Ascending aorta (tissue), 2 donors: ENCODE data around the gene SLC38A9. TPM values are rescaled to one million over a fixed set of nuclear protein-coding genes. Genes with fewer than 3 reads are reported as not detected.
"Not testable (repeated sequence)": the region's sequence is repeated elsewhere in the genome, so short reads cannot be mapped to it uniquely, and the experiment has no call there.

Source experiments
- DNase-seq, 2 donors: peaks; one replicate each; pipeline ENCODE4 v3.0.0-alpha.2; 2019; ENCODE audit warnings: low spot score in 2 of 2
- H3K27ac ChIP-seq, 2 donors: fragments of 200-600 bp; sonication (generic); one replicate each; pipeline ENCODE4 v1.5.1; 2016 to 2017; ENCODE audit warnings: mild to moderate bottlenecking in 1 of 2
- H3K27me3 ChIP-seq: fragments of 200-600 bp; sonication (generic); one replicate; pipeline ENCODE4 v1.5.1; 2017
- H3K36me3 ChIP-seq, 2 donors: fragments of 200-600 bp; sonication (generic); one replicate each; pipeline ENCODE4 v1.5.1; 2016
- H3K4me1 ChIP-seq, 2 donors: fragments of 200-600 bp; sonication (generic); one replicate each; pipeline ENCODE4 v1.5.1; 2016 to 2017; ENCODE audit warnings: mild to moderate bottlenecking in 1 of 2
- H3K4me3 ChIP-seq, 2 donors: fragments of 200-600 bp; sonication (generic); one replicate each; pipeline ENCODE4 v1.5.1; 2016 to 2017; ENCODE audit warnings: mild to moderate bottlenecking in 1 of 2
- H3K9me3 ChIP-seq, 2 donors: fragments of 200-600 bp; sonication (generic); one replicate each; pipeline ENCODE4 v1.5.1; 2016
- intact Hi-C: fragments of 100-400 bp; cut with DNase I; formaldehyde crosslinking; loops from one replicate; pipeline ENCODE4 v1.15.1; 2023
- total RNA-seq: library from RNA; depleted of rRNA; stranded (reverse); fragments of >200 nt; gene quantifications from one replicate; pipeline ENCODE4 v1.1.0, GENCODE V29; 2016
- TF ChIP-seq, protein P1 (sequence below), 3 experiments: fragments of 200-600 bp in 2 of 3; fragments of 450-650 bp in 1 of 3; sonication (generic) in 2 of 3; IDR thresholded peaks; one replicate each; pipeline ENCODE4 v1.5.1; 2016 to 2019; ENCODE audit warnings: antibody characterized with exemption in 3 of 3, mild to moderate bottlenecking in 1 of 3, moderate library complexity in 1 of 3

Gene SLC38A9, protein sequence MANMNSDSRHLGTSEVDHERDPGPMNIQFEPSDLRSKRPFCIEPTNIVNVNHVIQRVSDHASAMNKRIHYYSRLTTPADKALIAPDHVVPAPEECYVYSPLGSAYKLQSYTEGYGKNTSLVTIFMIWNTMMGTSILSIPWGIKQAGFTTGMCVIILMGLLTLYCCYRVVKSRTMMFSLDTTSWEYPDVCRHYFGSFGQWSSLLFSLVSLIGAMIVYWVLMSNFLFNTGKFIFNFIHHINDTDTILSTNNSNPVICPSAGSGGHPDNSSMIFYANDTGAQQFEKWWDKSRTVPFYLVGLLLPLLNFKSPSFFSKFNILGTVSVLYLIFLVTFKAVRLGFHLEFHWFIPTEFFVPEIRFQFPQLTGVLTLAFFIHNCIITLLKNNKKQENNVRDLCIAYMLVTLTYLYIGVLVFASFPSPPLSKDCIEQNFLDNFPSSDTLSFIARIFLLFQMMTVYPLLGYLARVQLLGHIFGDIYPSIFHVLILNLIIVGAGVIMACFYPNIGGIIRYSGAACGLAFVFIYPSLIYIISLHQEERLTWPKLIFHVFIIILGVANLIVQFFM
- 1.8 TPM for total RNA-seq

DNA sequence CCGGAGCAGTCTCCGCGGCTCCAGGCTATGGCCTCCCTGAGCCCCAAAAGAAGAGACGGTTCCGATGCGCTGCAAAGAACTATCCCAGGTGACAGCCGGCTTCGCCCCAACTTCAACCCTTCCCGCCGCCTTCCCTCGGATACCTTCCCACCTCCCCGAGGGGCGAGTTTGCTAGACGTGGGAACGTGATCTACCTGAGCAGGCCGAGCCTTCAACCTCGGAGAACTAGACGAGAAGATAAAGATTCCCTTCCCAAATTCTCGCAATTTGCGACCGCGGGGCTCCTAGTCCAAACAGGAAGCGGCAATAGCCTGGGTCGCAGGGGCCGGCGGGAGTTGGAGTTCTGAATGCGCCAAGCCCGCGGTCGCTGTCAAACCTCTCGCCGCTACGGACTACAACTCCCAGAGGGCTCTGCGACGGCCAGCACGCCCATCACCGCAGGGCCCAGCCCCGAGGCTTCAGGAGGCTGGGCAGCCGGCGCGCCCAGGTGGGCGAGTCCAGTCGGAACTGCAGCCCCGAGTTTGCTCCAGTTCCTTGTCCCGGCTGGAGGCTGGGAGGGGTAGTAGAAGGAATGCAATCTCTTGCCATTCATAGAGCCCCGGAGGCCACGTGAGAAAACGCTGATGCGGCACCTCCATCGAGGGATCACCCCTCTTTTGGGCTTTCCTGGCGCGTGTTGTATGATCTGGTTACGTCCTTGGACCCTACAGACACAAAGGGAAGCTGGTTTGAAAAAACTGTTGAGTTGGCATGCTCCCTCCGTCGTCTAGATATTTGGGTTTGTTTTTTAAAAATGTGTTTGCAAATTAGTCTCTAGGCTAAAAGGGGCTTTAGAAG lies at the start of gene SLC38A9:
Gene SLC38A9, minus strand, starts transcription at position 302 of the 837 bp plus-strand sequence. CDS start 14,366 bp downstream, outside the sequence.
- Histone ChIP-seq H3K4me3 (peak within 1 kb of the TSS; percentile 59 to 94), H3K9me3 (peaks cover 0 to 3% of the 10 kb centered on the region in 2 donors), H3K27me3 (no peaks in the 10 kb centered on the region), H3K27ac (peak within 1 kb of the TSS; percentile 35 to 37), H3K4me1 (peaks cover 4 to 7% of the 10 kb centered on the region in 2 donors), H3K36me3 (peaks cover 0 to 8% of the 10 kb centered on the region in 2 donors)
- intact Hi-C loops = loop anchor here (5.0 to 10.0 kb wide), 3 partner anchors 485 to 540 kb away; partner anchors contain the start of genes CDC20B and MCIDAS
- TF ChIP-seq, protein P1, sequence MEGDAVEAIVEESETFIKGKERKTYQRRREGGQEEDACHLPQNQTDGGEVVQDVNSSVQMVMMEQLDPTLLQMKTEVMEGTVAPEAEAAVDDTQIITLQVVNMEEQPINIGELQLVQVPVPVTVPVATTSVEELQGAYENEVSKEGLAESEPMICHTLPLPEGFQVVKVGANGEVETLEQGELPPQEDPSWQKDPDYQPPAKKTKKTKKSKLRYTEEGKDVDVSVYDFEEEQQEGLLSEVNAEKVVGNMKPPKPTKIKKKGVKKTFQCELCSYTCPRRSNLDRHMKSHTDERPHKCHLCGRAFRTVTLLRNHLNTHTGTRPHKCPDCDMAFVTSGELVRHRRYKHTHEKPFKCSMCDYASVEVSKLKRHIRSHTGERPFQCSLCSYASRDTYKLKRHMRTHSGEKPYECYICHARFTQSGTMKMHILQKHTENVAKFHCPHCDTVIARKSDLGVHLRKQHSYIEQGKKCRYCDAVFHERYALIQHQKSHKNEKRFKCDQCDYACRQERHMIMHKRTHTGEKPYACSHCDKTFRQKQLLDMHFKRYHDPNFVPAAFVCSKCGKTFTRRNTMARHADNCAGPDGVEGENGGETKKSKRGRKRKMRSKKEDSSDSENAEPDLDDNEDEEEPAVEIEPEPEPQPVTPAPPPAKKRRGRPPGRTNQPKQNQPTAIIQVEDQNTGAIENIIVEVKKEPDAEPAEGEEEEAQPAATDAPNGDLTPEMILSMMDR (IDR thresholded peaks at IDR 0.05) = no peak
- peak; percentile 72 to 97 for DNase-seq

DNA sequence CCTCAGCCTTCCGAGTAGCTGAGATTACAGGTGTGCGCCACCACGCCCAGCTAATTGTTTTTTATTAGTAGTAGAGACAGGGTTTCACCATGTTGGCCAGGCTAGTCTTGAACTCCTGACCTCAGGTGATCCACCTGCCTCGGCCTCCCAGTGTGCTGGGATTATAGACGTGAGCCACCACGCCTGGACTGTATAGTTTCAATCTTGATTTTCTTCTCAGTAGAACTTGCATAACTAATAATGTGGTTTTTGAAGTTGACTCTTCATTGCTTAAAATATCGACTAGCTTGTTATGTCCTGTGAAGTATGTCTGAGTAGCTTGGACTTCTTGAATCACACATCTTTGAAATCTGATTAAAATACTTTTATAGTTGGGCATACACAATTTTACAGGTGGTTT lies 49.6 kb upstream of the SLC38A9 start:
- DNase-seq, H3K27me3 ChIP-seq, H3K9me3 ChIP-seq, H3K36me3 ChIP-seq, H3K4me1 ChIP-seq, H3K27ac ChIP-seq, intact Hi-C loops, H3K4me3 ChIP-seq: not testable (repeated sequence)

DNA sequence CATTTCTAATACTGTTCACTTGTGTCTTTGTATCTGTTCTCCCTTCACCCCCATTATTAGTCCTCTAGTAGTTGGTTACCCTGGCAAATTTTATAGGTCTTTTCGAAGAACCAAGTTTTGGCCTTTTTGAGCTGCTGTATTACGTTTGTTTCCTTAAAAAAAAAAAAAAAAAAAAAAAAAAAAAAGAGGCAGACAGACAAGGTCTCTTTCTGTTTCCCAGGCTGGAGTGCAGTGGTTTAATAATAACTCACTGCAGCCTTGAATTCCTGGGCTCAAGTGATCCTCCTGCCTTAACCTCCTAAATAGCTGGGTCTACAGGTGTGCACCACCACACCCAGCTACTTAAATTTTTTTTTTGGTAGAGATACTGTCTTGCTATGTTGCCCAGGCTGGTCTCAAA lies 46.6 kb upstream of the SLC38A9 start:
- Histone ChIP-seq H3K4me1 (no peaks in the 10 kb centered on the region), H3K27ac (no peak overlapping the region), H3K4me3 (no peak overlapping the region), H3K36me3 (no peaks in the 10 kb centered on the region), H3K27me3 (no peaks in the 10 kb centered on the region), H3K9me3 (no peaks in the 10 kb centered on the region)
- TF ChIP-seq, protein P1 (IDR thresholded peaks at IDR 0.05) = no peak
- no peak for DNase-seq
- intact Hi-C loops = no loop called here

DNA sequence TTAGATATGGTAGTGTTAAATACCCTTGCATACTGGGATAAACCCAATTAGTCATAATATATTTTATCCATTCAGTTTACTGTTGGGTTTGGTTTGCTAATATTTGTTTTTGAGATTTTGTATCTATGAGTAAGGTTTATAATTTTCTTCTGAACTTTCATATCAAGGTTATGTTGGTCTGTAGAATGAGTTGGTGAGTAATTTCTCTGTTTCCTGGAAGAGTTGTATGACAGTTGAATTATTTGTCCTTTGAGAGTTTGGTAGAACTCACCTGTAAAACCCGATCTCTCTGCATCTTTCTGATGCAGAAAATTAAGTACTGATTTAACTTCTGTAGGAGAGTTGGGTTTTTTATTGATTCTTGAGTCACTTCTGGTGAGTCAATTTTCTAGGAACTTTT lies 46.1 kb upstream of the SLC38A9 start:
- TF ChIP-seq, protein P1 (IDR thresholded peaks at IDR 0.05) = no peak
- no peak for DNase-seq
- Histone ChIP-seq H3K27ac (no peak overlapping the region), H3K4me1 (no peaks in the 10 kb centered on the region), H3K4me3 (no peak overlapping the region), H3K36me3 (no peaks in the 10 kb centered on the region), H3K27me3 (no peaks in the 10 kb centered on the region), H3K9me3 (no peaks in the 10 kb centered on the region)
- intact Hi-C loops = no loop called here

DNA sequence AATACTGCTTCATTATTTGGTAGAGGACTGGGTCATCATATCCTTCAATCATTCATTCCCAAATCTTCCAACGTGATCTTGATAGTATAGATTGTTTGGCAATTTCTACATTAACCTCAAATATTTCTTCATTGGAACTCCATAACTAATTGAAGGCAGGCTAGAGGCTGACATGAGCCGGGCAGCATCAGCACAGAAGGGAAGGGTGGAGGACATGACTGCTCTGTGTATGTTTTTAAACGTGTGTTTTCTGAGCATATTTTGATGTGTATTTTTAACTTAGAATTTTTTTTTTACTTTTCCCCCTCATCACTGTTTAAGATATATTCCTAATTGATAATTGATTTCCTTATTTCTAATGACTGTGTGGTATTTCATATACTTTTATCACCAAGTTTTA lies 38.4 kb upstream of the SLC38A9 start:
- TF ChIP-seq, protein P1 (IDR thresholded peaks at IDR 0.05) = no peak
- Histone ChIP-seq H3K27ac (no peak overlapping the region), H3K4me1 (no peaks in the 10 kb centered on the region), H3K36me3 (no peaks in the 10 kb centered on the region), H3K4me3 (no peak overlapping the region), H3K9me3 (no peaks in the 10 kb centered on the region), H3K27me3 (no peaks in the 10 kb centered on the region)
- DNase-seq = no peak
- intact Hi-C loops = no loop called here
